IPS-NIHi7 (cell line): Measurements from ENCODE around the gene RIPOR3.
"Not testable (repeated sequence)": the region's sequence is repeated elsewhere in the genome, so short reads cannot be mapped to it uniquely, and the experiment has no call there.

Experiments
- DNase-seq: peaks from one replicate; pipeline ENCODE4 v3.0.0; 2012; ENCODE audit warnings: mixed read lengths; ENCODE audit errors: extremely low spot score

Gene RIPOR3

GRCh38 chr20:50724851-50725723 lies 33.7 kb upstream of the RIPOR3 start:
- DNase-seq, result peak; percentile 66

GRCh38 chr20:50724112-50724725 lies 32.9 kb upstream of the RIPOR3 start:
- no peak for DNase-seq

GRCh38 chr20:50723672-50724071 lies 32.3 kb upstream of the RIPOR3 start:
- no peak for DNase-seq

GRCh38 chr20:50722424-50723155 lies 31.2 kb upstream of the RIPOR3 start:
- DNase-seq, result no peak

GRCh38 chr20:50721881-50722281 lies 30.5 kb upstream of the RIPOR3 start:
- DNase-seq, result no peak

- DNase-seq, result no peak
Observed at GRCh38 chr20:50720582-50720981, 29.2 kb upstream of the RIPOR3 start.

GRCh38 chr20:50720026-50720425 lies 28.7 kb upstream of the RIPOR3 start:
- DNase-seq, result no peak

- no peak for DNase-seq
Observed at GRCh38 chr20:50719328-50719727, 28.0 kb upstream of the RIPOR3 start.

- no peak for DNase-seq
Observed at GRCh38 chr20:50717974-50718761, 26.8 kb upstream of the RIPOR3 start.

GRCh38 chr20:50717312-50717711 lies 26.0 kb upstream of the RIPOR3 start:
- no peak for DNase-seq

GRCh38 chr20:50716518-50716917 lies 25.2 kb upstream of the RIPOR3 start:
- DNase-seq, result no peak

GRCh38 chr20:50715694-50716093 lies 24.4 kb upstream of the RIPOR3 start:
- DNase-seq, result no peak

GRCh38 chr20:50714426-50714825 lies 23.1 kb upstream of the RIPOR3 start:
- DNase-seq, result not testable (repeated sequence)

GRCh38 chr20:50713657-50714101 lies 22.3 kb upstream of the RIPOR3 start:
- DNase-seq, result peak; percentile 70

GRCh38 chr20:50712771-50713656 lies 21.7 kb upstream of the RIPOR3 start:
- DNase-seq, result peak; percentile 20

GRCh38 chr20:50711113-50711825 lies 19.9 kb upstream of the RIPOR3 start:
- no peak for DNase-seq

- no peak for DNase-seq
Observed at GRCh38 chr20:50710492-50711063, 19.2 kb upstream of the RIPOR3 start.

- DNase-seq, result no peak
Observed at GRCh38 chr20:50709636-50709973, 18.3 kb upstream of the RIPOR3 start.

- no peak for DNase-seq
Observed at GRCh38 chr20:50708845-50709635, 17.7 kb upstream of the RIPOR3 start.
